ENCODE measurements around the gene HRH3.

- no peak for TF ChIP-seq CTCF (IDR thresholded peaks at IDR 0.05; ENCODE audit: poor library complexity, severe bottlenecking)
- TF ChIP-seq TAF1 (IDR thresholded peaks at IDR 0.05; ENCODE audit: low read depth) = no peak
- TF ChIP-seq REST (IDR thresholded peaks at IDR 0.05; ENCODE audit: borderline replicate concordance) = no peak
- no peak for TF ChIP-seq SMC3 (conservative IDR thresholded peaks at IDR 0.05; ENCODE audit: poor library complexity)
- TF ChIP-seq POLR2AphosphoS5 (IDR thresholded peaks at IDR 0.05) = no peak
- TF ChIP-seq EZH2 (IDR thresholded peaks at IDR 0.05; ENCODE audit: borderline replicate concordance, insufficient read depth, low read length, poor library complexity, severe bottlenecking) = no peak
- no peak for TF ChIP-seq MXI1 (conservative IDR thresholded peaks at IDR 0.05; ENCODE audit: poor library complexity, severe bottlenecking)
Measured at GRCh38 chr20:62263396-62263795, 43.3 kb upstream of the HRH3 start.
